ENCODE results near the gene MAU2.

DNA sequence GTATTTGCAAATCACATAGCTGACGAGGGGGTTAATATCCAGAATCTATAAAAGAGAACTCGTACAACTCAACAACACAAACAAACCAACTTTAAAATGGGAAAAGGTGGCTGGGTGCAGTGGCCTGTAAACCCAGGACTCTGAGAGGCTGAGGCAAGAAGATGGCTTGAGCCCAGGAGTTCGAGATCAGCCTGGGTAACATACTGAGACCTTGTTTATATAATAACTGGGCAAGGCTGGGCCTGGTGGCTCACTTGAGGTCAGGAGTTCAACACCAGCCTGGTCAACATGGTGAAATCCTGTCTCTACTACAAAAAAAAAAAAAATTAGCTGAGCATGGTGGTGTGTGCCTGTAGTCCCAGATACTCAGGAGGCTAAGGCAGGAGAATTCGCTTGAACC is 25.7 kb upstream of the MAU2 start:
- TF ChIP-seq, protein P1, sequence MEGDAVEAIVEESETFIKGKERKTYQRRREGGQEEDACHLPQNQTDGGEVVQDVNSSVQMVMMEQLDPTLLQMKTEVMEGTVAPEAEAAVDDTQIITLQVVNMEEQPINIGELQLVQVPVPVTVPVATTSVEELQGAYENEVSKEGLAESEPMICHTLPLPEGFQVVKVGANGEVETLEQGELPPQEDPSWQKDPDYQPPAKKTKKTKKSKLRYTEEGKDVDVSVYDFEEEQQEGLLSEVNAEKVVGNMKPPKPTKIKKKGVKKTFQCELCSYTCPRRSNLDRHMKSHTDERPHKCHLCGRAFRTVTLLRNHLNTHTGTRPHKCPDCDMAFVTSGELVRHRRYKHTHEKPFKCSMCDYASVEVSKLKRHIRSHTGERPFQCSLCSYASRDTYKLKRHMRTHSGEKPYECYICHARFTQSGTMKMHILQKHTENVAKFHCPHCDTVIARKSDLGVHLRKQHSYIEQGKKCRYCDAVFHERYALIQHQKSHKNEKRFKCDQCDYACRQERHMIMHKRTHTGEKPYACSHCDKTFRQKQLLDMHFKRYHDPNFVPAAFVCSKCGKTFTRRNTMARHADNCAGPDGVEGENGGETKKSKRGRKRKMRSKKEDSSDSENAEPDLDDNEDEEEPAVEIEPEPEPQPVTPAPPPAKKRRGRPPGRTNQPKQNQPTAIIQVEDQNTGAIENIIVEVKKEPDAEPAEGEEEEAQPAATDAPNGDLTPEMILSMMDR (conservative IDR thresholded peaks at IDR 0.05; ENCODE audit: low read length), result no peak
- TF ChIP-seq EZH2phosphoT487 (IDR thresholded peaks at IDR 0.05; ENCODE audit: borderline replicate concordance), result no peak

All from Loucy (cell line).